ENCODE measurements around the gene JUP. TPM values are rescaled to one million over a fixed set of nuclear protein-coding genes. Genes with fewer than 3 reads are reported as not detected.

The JUP gene
- total RNA-seq, 1 experiment from 2014 or later = 224 TPM

GRCh38 chr17:41816637-41817320 lies 30.3 kb upstream of the JUP start:
- Histone ChIP-seq H2AFZ (ENCODE audit: low read depth, low read length, poor library complexity, severe bottlenecking) (no peak overlapping the region), H3K27ac (ENCODE audit: low read depth, low read length) (no peak overlapping the region), H3K79me2 (ENCODE audit: insufficient read depth, low read length) (peaks cover 20% of the 10 kb centered on the region; the same call in 1 of the 2 replicates), H3K4me3 (replicated peaks in 1 of 2; ENCODE audit: low read depth in 1 of 2, low read length in 2 of 2) (no peak overlapping the region), H4K20me1 (ENCODE audit: insufficient read depth) (no peaks in the 10 kb centered on the region), H3K27me3 (ENCODE audit: insufficient read depth, low read length) (no peaks in the 10 kb centered on the region), H3K9ac (ENCODE audit: low read length) (no peak overlapping the region), H3K9me2 (ENCODE audit: insufficient read depth) (no peaks in the 10 kb centered on the region), H3K36me3 (ENCODE audit: control insufficient read depth in 1 of 2, insufficient read depth in 2 of 2, low read length in 2 of 2) (no peaks in the 10 kb centered on the region; a peak in 1 of 4 replicates), H3K4me2 (ENCODE audit: low read length) (no peak overlapping the region), H3K9me3 (ENCODE audit: control insufficient read depth in 1 of 2, insufficient read depth in 1 of 2, low read depth in 1 of 2, low read length in 2 of 2) (no peaks in the 10 kb centered on the region), H3K4me1 (ENCODE audit: control insufficient read depth in 1 of 2, insufficient read depth in 2 of 2, low read length in 2 of 2) (peaks cover 2 to 20% of the 10 kb centered on the region in 2 experiments; a peak in 3 of 4 replicates)
- intact Hi-C loops (cut with micrococcal nuclease) = no loop called here
- ChIA-PET RAD21 (ENCODE audit: low non-redundant PET in 1 of 2, low total read pairs in 2 of 2, uncharacterized antibody in 2 of 2, unreplicated experiment in 2 of 2) (no interaction called here), CTCF (no interaction called here), POLR2A (no interaction called here)
- TF ChIP-seq MAX (IDR thresholded peaks at IDR 0.05) (no peak), CEBPB (IDR thresholded peaks at IDR 0.05; ENCODE audit: low read depth) (no peak), TCF7L2 (IDR thresholded peaks at IDR 0.05; ENCODE audit: borderline replicate concordance, extremely low read depth, insufficient read depth, insufficient read length) (no peak), FOSL1 (IDR thresholded peaks at IDR 0.05; ENCODE audit: low read depth) (no peak), SP1 (IDR thresholded peaks at IDR 0.05; ENCODE audit: low read depth) (no peak), CBX3 (IDR thresholded peaks at IDR 0.05; ENCODE audit: low read depth) (no peak), ELF1 (IDR thresholded peaks at IDR 0.05; ENCODE audit: borderline replicate concordance, low read depth) (no peak), JUND (IDR thresholded peaks at IDR 0.05) (no peak), POLR2AphosphoS5 (IDR thresholded peaks at IDR 0.05; ENCODE audit: low read depth, low read length) (no peak), ZBTB33 (IDR thresholded peaks at IDR 0.05; ENCODE audit: extremely low read depth, insufficient replicate concordance, low read length) (no peak), SRF (IDR thresholded peaks at IDR 0.05; ENCODE audit: low read depth) (no peak), ZNF274 (IDR thresholded peaks at IDR 0.05; ENCODE audit: low read depth, low read length) (no peak), RAD21 (IDR thresholded peaks at IDR 0.05; ENCODE audit: low read depth) (no peak), ZFX (IDR thresholded peaks at IDR 0.05) (no peak), EZH2phosphoT487 (IDR thresholded peaks at IDR 0.05; ENCODE audit: borderline replicate concordance) (no peak)
- TF ChIP-seq, protein P1, sequence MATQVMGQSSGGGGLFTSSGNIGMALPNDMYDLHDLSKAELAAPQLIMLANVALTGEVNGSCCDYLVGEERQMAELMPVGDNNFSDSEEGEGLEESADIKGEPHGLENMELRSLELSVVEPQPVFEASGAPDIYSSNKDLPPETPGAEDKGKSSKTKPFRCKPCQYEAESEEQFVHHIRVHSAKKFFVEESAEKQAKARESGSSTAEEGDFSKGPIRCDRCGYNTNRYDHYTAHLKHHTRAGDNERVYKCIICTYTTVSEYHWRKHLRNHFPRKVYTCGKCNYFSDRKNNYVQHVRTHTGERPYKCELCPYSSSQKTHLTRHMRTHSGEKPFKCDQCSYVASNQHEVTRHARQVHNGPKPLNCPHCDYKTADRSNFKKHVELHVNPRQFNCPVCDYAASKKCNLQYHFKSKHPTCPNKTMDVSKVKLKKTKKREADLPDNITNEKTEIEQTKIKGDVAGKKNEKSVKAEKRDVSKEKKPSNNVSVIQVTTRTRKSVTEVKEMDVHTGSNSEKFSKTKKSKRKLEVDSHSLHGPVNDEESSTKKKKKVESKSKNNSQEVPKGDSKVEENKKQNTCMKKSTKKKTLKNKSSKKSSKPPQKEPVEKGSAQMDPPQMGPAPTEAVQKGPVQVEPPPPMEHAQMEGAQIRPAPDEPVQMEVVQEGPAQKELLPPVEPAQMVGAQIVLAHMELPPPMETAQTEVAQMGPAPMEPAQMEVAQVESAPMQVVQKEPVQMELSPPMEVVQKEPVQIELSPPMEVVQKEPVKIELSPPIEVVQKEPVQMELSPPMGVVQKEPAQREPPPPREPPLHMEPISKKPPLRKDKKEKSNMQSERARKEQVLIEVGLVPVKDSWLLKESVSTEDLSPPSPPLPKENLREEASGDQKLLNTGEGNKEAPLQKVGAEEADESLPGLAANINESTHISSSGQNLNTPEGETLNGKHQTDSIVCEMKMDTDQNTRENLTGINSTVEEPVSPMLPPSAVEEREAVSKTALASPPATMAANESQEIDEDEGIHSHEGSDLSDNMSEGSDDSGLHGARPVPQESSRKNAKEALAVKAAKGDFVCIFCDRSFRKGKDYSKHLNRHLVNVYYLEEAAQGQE (IDR thresholded peaks at IDR 0.05; ENCODE audit: low read depth) = no peak
- TF ChIP-seq, protein P2, sequence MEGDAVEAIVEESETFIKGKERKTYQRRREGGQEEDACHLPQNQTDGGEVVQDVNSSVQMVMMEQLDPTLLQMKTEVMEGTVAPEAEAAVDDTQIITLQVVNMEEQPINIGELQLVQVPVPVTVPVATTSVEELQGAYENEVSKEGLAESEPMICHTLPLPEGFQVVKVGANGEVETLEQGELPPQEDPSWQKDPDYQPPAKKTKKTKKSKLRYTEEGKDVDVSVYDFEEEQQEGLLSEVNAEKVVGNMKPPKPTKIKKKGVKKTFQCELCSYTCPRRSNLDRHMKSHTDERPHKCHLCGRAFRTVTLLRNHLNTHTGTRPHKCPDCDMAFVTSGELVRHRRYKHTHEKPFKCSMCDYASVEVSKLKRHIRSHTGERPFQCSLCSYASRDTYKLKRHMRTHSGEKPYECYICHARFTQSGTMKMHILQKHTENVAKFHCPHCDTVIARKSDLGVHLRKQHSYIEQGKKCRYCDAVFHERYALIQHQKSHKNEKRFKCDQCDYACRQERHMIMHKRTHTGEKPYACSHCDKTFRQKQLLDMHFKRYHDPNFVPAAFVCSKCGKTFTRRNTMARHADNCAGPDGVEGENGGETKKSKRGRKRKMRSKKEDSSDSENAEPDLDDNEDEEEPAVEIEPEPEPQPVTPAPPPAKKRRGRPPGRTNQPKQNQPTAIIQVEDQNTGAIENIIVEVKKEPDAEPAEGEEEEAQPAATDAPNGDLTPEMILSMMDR (IDR thresholded peaks at IDR 0.05 in 2 of 3, conservative IDR thresholded peaks at IDR 0.05 in 1 of 3; ENCODE audit: borderline replicate concordance in 1 of 3, insufficient read depth in 1 of 3, low read depth in 2 of 3, low read length in 2 of 3) = no peak
- no peak for DNase-seq (ENCODE audit: low read depth, low spot score)
- no TSS peak for BruUV-seq (replicated peaks)
- no peak for ATAC-seq

All from HCT116 (cell line).